HepG2 (cell line): ENCODE measurements around the gene DDX54. TPM values are rescaled to one million over a fixed set of nuclear protein-coding genes. Genes with fewer than 3 reads are reported as not detected.

Experiments
- CSRNP2 ChIP-seq: sonication (generic); formaldehyde crosslinking; conservative IDR thresholded peaks from 2 replicates; pipeline ENCODE4 v1.8.0; 2022; ENCODE audit warnings: low read depth, missing genetic modification reagents
- GATAD2A ChIP-seq: IDR thresholded peaks from 2 replicates; pipeline ENCODE4 v1.6.1; 2016
- HMG20A ChIP-seq: IDR thresholded peaks from 2 replicates; pipeline ENCODE4 v1.6.1; 2016; ENCODE audit warnings: borderline replicate concordance
- HOMEZ ChIP-seq: IDR thresholded peaks from 2 replicates; pipeline ENCODE4 v1.6.1; 2016; ENCODE audit warnings: low read depth
- MLX ChIP-seq: IDR thresholded peaks from 2 replicates; pipeline ENCODE4 v1.6.1; 2016
- MTF1 ChIP-seq: sonication (generic); formaldehyde crosslinking; IDR thresholded peaks from 2 replicates; pipeline ENCODE4 v1.5.0; 2020; ENCODE audit warnings: missing genetic modification reagents
- NCOR1 ChIP-seq: fragments of 200-600 bp; sonication (generic); IDR thresholded peaks from 2 replicates; pipeline ENCODE4 v1.7.0; 2017; ENCODE audit warnings: antibody characterized with exemption, low read length, borderline replicate concordance
- RCOR2 ChIP-seq: IDR thresholded peaks from 2 replicates; pipeline ENCODE4 v1.6.1; 2016; ENCODE audit warnings: missing biosample characterization, missing genetic modification reagents
- RXRB ChIP-seq: IDR thresholded peaks from 2 replicates; pipeline ENCODE4 v1.6.1; 2016; ENCODE audit warnings: borderline replicate concordance, missing genetic modification reagents, missing compliant biosample characterization
- SALL1 ChIP-seq: sonication (generic); formaldehyde crosslinking; IDR thresholded peaks from 2 replicates; pipeline ENCODE4 v1.8.0; 2022; ENCODE audit warnings: mild to moderate bottlenecking, missing genetic modification reagents
- SIX1 ChIP-seq: sonication (generic); formaldehyde crosslinking; IDR thresholded peaks from 2 replicates; pipeline ENCODE4 v1.4.0; 2020; ENCODE audit warnings: missing genetic modification reagents, borderline replicate concordance
- TBX3 ChIP-seq: fragments of 450-650 bp; IDR thresholded peaks from 2 replicates; pipeline ENCODE4 v1.6.1; 2017; ENCODE audit warnings: antibody characterized with exemption, mild to moderate bottlenecking, inconsistent platforms, borderline replicate concordance
- TEAD3 ChIP-seq: optimal IDR thresholded peaks from 2 replicates; pipeline ENCODE3; 2016; ENCODE audit warnings: borderline replicate concordance
- ZBTB38 ChIP-seq: sonication (generic); formaldehyde crosslinking; IDR thresholded peaks from 2 replicates; pipeline ENCODE4 v1.5.1; 2020; ENCODE audit warnings: mild to moderate bottlenecking, missing genetic modification reagents
- ZBTB7B ChIP-seq: sonication (generic); formaldehyde crosslinking; IDR thresholded peaks from 2 replicates; pipeline ENCODE4 v1.4.0; 2020; ENCODE audit warnings: missing genetic modification reagents
- ZNF274 ChIP-seq: sonication (generic); formaldehyde crosslinking; IDR thresholded peaks from 2 replicates; pipeline ENCODE4 v1.5.1; 2020; ENCODE audit warnings: mild to moderate bottlenecking, missing genetic modification reagents
- ZNF564 ChIP-seq: sonication (generic); formaldehyde crosslinking; IDR thresholded peaks from 2 replicates; pipeline ENCODE4 v1.8.1; 2023; ENCODE audit warnings: mild to moderate bottlenecking, missing genetic modification reagents
- ZNF614 ChIP-seq: IDR thresholded peaks from 2 replicates; pipeline ENCODE4 v1.6.1; 2018; ENCODE audit warnings: missing biosample characterization, missing genetic modification reagents, inconsistent platforms, borderline replicate concordance
- ZNF644 ChIP-seq: IDR thresholded peaks from 2 replicates; pipeline ENCODE4 v1.6.1; 2016; ENCODE audit warnings: low read depth
- ZNF746 ChIP-seq: sonication (generic); formaldehyde crosslinking; IDR thresholded peaks from 2 replicates; pipeline ENCODE4 v1.8.0; 2022; ENCODE audit warnings: mild to moderate bottlenecking, missing genetic modification reagents
- ZNF747 ChIP-seq: sonication (generic); formaldehyde crosslinking; IDR thresholded peaks from 2 replicates; pipeline ENCODE4 v1.8.1; 2023; ENCODE audit warnings: missing genetic modification reagents, mild to moderate bottlenecking, borderline replicate concordance
- ZNF768 ChIP-seq: sonication (generic); formaldehyde crosslinking; IDR thresholded peaks from 2 replicates; pipeline ENCODE4 v1.4.0; 2020; ENCODE audit warnings: missing genetic modification reagents
- ZNF792 ChIP-seq: IDR thresholded peaks from 2 replicates; pipeline ENCODE4 v1.6.1; 2016
- ZSCAN20 ChIP-seq: sonication (generic); formaldehyde crosslinking; IDR thresholded peaks from 2 replicates; pipeline ENCODE4 v1.4.0; 2020; ENCODE audit warnings: missing genetic modification reagents, mild to moderate bottlenecking, borderline replicate concordance
- polyA plus RNA-seq, 8 experiments: library from polyadenylated mRNA; depleted of rRNA in 3 of 8; stranded (reverse) in 7 of 8; unstranded in 1 of 8; fragments of >200 nt; fragmentation: Illumina TruSeq in 4 of 8; extraction: Trizol in 4 of 8; gene quantifications; 2 replicates each; pipeline versions ENCODE4 v1.2.1 to v1.2.3, GENCODE V29; 2011 to 2016; ENCODE audit warnings: low read depth in 4 of 8, missing spikeins in 1 of 8, mixed read lengths in 1 of 8; ENCODE audit not compliant: insufficient read depth in 1 of 8
- total RNA-seq, 5 experiments: library from RNA; depleted of rRNA; stranded (reverse); fragments of >200 nt; fragmentation: Illumina TruSeq; extraction: Trizol; gene quantifications; 2 replicates each; pipeline ENCODE4 v1.2.3, GENCODE V29; 2016; ENCODE audit warnings: low read depth in 1 of 5
- TF ChIP-seq, protein P1 (sequence below): sonication (generic); formaldehyde crosslinking; IDR thresholded peaks from 2 replicates; pipeline ENCODE4 v1.4.0; 2020; ENCODE audit warnings: missing genetic modification reagents

DDX54 gene
- total and polyA plus RNA-seq, 2 of the 13 experiments (the other 11 are each of a cell fraction or from before 2014, with no cell fraction given) = 59.7 to 61.1 TPM

- TF ChIP-seq CSRNP2 (CRISPR knock-in tag) (no peak), ZNF614 (peak; percentile 41; the same call in 1 of the 2 replicates), HMG20A (0 out of 2 replicates have a peak, but pooled peaks have one; percentile 23), MLX (no peak; the same call in 1 of the 2 replicates), MTF1 (CRISPR knock-in tag) (no peak), ZNF747 (CRISPR knock-in tag) (0 out of 2 replicates have a peak, but pooled peaks have one; percentile 21), SIX1 (CRISPR knock-in tag) (no peak), ZBTB38 (CRISPR knock-in tag) (peak; percentile 55; the same call in 1 of the 2 replicates), ZSCAN20 (CRISPR knock-in tag) (no peak), HOMEZ (CRISPR knock-in tag) (0 out of 2 replicates have a peak, but pooled peaks have one; percentile 21), ZNF746 (CRISPR knock-in tag) (no peak), ZNF274 (CRISPR knock-in tag) (0 out of 2 replicates have a peak, but pooled peaks have one; percentile 26), ZBTB7B (CRISPR knock-in tag) (no peak), NCOR1 (no peak), RCOR2 (0 out of 2 replicates have a peak, but pooled peaks have one; percentile 37), TEAD3 (CRISPR knock-in tag) (peak; percentile 92), GATAD2A (peak; percentile 73), ZNF768 (CRISPR knock-in tag) (no peak), ZNF644 (CRISPR knock-in tag) (peak; percentile 94), ZNF564 (CRISPR knock-in tag) (no peak), TBX3 (peak; percentile 27; the same call in 1 of the 2 replicates), RXRB (CRISPR knock-in tag) (peak; percentile 78), SALL1 (CRISPR knock-in tag) (peak; percentile 72), ZNF792 (CRISPR knock-in tag) (peak; percentile 51; the same call in 1 of the 2 replicates)
- TF ChIP-seq, protein P1, sequence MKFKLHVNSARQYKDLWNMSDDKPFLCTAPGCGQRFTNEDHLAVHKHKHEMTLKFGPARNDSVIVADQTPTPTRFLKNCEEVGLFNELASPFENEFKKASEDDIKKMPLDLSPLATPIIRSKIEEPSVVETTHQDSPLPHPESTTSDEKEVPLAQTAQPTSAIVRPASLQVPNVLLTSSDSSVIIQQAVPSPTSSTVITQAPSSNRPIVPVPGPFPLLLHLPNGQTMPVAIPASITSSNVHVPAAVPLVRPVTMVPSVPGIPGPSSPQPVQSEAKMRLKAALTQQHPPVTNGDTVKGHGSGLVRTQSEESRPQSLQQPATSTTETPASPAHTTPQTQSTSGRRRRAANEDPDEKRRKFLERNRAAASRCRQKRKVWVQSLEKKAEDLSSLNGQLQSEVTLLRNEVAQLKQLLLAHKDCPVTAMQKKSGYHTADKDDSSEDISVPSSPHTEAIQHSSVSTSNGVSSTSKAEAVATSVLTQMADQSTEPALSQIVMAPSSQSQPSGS = 0 out of 2 replicates have a peak, but pooled peaks have one; percentile 31
Measured at GRCh38 chr12:113230315-113231234, 45.3 kb upstream of the DDX54 start (continued).
